ENCODE results near the gene DCAF6.

GRCh38 chr1:168114845-168115244, 178.4 kb downstream of the DCAF6 start:
- TF ChIP-seq, protein P1, sequence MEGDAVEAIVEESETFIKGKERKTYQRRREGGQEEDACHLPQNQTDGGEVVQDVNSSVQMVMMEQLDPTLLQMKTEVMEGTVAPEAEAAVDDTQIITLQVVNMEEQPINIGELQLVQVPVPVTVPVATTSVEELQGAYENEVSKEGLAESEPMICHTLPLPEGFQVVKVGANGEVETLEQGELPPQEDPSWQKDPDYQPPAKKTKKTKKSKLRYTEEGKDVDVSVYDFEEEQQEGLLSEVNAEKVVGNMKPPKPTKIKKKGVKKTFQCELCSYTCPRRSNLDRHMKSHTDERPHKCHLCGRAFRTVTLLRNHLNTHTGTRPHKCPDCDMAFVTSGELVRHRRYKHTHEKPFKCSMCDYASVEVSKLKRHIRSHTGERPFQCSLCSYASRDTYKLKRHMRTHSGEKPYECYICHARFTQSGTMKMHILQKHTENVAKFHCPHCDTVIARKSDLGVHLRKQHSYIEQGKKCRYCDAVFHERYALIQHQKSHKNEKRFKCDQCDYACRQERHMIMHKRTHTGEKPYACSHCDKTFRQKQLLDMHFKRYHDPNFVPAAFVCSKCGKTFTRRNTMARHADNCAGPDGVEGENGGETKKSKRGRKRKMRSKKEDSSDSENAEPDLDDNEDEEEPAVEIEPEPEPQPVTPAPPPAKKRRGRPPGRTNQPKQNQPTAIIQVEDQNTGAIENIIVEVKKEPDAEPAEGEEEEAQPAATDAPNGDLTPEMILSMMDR (IDR thresholded peaks at IDR 0.05; ENCODE audit: insufficient read depth, low read length, poor library complexity, severe bottlenecking): no peak
- TF ChIP-seq EZH2phosphoT487 (conservative IDR thresholded peaks at IDR 0.05; ENCODE audit: low read length): no peak

Data from SU-DHL-6 (cell line).